GM12892 (cell line): ENCODE results near the gene ADGRA3.

Experiments used
- POLR2A ChIP-seq: IDR thresholded peaks from 2 replicates; pipeline ENCODE4 v1.6.1; 2011; ENCODE audit warnings: low read depth, low read length, control low read depth
- POLR2AphosphoS5 ChIP-seq: IDR thresholded peaks from 2 replicates; pipeline ENCODE4 v1.6.1; 2011; ENCODE audit warnings: low read depth, low read length, control low read depth
- TAF1 ChIP-seq: IDR thresholded peaks from 2 replicates; pipeline ENCODE4 v1.6.1; 2011; ENCODE audit warnings: low read depth, mild to moderate bottlenecking, control low read depth, low read length, borderline replicate concordance

DNA sequence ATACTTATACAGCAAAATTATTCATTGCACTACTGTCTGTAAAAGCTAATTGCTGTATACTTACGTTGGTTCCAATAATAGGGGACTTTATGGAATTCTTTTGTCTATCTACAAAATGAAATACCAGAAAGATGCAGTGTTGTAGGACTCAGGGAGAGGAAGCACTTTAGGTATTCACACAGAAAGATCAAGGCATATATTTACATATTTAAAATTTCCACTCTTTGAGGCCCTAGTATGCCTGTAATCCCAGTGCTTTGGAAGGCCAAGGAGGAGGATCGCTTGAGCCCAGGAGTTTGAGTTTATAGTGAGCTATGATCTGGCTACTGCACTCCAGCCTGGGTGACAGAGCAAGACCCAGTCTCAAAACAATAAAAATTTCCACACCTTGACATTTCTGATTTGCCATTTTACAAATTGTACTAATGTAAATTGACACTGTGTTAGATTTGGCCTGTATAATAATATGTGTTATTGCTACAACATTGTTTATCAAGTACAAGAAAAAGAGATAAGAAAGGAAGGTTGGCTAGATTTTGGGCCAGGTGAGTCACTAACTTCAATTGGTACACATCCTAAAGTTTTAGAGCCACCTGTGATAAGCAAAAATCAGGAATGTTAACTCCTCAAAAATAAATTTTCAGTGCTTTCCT is 35.1 kb downstream of the ADGRA3 start:
- TF ChIP-seq POLR2A (no peak), TAF1 (no peak), POLR2AphosphoS5 (no peak)
